Measurements from ENCODE around the gene RRAGA.
A peak's percentile ranks its signal among the peaks of the same experiment; 100 is the strongest.
"Not testable (repeated sequence)": the region's sequence is repeated elsewhere in the genome, so short reads cannot be mapped to it uniquely, and the experiment has no call there.

The RRAGA gene

GRCh38 chr9:19048966-19049916 lies at the start of gene RRAGA:
Gene RRAGA (plus strand): TSS chr9:19049427. CDS start chr9:19049660, 233 bp downstream.
- peak; percentile 98 for DNase-seq (ENCODE audit: low spot score)

DNA sequence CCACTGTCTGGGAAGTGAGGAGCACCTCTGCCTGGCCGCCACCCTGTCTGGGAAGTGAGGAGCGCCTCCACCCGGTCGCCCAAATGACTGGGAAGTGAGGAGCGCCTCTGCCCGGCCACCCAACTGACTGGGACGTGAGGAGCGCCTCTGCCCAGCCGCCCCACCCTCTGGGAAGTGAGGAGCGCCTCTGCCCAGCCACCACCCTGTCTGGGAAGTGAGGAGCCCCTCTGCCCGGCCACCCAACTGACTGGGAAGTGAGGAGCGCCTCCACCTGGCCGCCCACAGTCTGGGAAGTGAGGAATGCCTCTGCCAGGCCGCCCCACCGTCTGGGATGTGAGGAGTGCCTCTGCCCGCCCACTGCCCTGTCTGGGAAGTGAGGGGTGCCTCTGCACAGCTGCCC lies 49.1 kb upstream of the RRAGA start:
- DNase-seq (ENCODE audit: low spot score), result no peak

DNA sequence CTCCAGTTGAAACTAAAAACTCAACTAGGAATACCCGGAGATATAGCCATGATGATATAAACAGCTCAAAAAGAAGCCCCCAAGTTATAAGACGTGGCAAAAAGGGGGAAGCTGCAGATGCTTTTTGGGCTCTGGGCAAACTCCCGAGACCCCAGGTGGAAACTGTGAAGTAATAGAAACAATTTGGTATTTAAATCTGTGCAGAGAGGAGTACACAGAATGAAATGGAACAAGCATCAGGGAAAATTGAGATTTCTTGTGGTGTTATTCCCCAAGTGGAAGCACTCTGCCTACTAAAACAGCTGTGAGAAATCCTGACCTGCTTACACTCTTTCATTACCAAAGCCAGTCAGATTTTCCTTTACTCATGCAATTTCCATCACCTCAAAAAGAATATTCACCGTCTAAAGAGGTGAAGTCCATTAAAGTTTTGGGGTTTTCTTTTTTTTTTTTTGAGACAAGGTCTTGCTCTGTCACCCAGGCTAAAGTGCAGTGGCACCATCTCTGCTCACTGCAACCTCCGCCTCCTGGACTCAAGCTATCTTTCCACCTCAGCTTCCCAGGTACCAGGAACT lies 39.7 kb upstream of the RRAGA start:
- no peak for DNase-seq (ENCODE audit: low spot score)

GRCh38 chr9:19018201-19018600 lies 31.0 kb upstream of the RRAGA start:
- no peak for DNase-seq (ENCODE audit: low spot score)

GRCh38 chr9:19020886-19021455 lies 28.3 kb upstream of the RRAGA start:
- DNase-seq (ENCODE audit: low spot score), result no peak

GRCh38 chr9:19021649-19022048 lies 27.6 kb upstream of the RRAGA start:
- not testable (repeated sequence) for DNase-seq (ENCODE audit: low spot score)

DNA sequence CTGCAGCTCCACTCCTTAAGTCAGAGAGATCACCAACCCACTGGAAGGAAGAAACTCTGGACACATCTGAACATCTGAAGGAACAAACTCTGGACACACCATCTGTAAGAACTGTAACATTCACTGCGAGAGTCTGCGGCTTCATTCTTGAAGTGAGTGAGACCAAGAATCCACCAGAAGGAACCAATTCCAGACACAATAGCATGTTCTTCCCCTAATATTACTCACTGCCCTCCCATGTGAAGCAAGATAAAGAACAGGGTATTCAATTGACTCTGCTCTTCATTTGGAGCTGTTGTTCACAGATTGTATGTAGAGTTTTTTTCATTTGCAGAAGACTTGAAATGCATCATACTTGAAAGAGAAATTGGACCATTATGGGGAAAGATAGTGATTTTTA lies 27.0 kb upstream of the RRAGA start:
- no peak for DNase-seq (ENCODE audit: low spot score)

DNA sequence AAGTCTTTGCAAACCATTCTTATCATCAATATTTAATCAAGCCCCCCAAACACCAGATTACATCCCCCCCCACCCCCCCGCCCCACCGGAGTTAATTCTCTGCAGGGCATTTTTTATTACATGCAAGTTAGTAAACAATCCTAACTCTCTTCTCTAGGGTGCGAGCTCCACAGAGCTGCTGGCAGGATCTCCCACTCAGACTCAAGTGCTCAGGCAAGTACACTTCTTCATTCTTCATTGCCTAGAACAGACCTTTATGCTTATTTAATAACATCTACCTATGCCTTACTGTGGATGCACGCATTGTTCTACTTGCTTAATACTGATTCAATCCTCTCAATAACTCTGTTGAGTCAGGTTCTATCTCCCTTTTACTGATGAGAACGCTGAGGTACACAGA lies 26.1 kb upstream of the RRAGA start:
- no peak for DNase-seq (ENCODE audit: low spot score)

- DNase-seq (ENCODE audit: low spot score), result no peak
These were observed 22.9 kb upstream of the RRAGA start for GRCh38 chr9:19026375-19026774.

DNA sequence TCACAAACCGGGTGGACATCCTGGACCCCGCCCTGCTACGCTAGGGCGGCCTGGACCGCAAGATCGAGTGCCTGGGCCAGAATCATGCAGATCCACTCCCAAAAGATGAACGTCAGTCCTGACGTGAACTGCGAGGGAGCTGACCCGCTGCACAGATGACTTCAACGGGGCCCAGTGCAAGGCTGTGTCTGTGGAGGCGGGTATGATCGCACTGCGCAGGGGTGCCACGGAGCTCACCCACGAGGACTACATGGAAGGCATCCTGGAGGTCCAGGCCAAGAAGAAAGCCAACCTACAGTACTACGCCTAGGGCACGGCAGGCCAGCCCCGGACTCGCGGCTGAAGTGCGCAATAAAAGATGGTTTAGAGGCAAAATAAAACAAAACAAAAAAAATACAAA lies 21.4 kb upstream of the RRAGA start:
- no peak for DNase-seq (ENCODE audit: low spot score)

- DNase-seq (ENCODE audit: low spot score), result peak; percentile 88
These were observed 20.3 kb upstream of the RRAGA start for GRCh38 chr9:19028835-19029451.

- peak; percentile 68 for DNase-seq (ENCODE audit: low spot score)
These were observed 18.3 kb upstream of the RRAGA start for GRCh38 chr9:19030899-19031298.

DNA sequence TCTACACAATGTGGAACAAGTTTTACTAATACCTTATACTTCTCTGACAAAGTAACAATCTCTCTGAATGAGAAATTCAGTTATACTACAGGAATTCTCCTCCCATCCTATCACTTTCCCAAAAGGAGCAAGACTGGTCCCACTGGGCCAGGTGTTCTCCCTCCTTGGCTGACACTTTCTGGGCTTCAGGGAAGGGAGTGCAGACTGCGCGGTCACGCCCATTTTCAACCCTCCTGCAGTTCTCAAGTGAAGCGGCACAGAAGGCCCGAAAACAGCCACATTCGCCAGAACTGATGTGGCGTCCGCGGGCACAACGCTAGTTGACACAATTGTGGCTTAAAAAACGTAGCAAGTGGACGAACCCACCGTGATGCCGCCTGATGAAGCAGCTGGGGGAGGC lies 16.8 kb upstream of the RRAGA start:
- DNase-seq (ENCODE audit: low spot score), result no peak

DNA sequence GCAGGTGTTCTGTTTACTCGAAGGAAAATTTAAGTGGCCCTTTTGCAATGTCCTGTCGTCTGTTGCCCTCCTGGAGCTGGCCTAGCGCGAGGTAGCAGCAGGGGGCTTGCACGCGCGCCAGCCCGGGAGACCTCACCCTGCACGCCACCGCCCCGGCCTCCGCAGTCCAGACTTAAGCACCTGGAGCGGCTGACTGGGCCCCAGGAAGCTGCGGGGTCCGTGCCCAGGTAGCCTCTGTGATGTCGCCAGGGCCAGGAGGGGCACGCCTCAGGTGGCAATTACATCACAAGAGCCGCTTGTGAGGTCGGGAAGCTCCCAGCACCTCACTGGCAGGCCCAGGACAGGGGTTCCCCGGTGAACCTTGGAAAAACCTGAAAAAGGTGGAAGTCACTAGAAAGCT lies 16.2 kb upstream of the RRAGA start, which contains the start of gene SAXO1:
Gene SAXO1 (minus strand): TSS at position 195 of the 400 bp plus-strand sequence. CDS start 301 bp downstream, outside the sequence.
- no peak for DNase-seq (ENCODE audit: low spot score)

DNA sequence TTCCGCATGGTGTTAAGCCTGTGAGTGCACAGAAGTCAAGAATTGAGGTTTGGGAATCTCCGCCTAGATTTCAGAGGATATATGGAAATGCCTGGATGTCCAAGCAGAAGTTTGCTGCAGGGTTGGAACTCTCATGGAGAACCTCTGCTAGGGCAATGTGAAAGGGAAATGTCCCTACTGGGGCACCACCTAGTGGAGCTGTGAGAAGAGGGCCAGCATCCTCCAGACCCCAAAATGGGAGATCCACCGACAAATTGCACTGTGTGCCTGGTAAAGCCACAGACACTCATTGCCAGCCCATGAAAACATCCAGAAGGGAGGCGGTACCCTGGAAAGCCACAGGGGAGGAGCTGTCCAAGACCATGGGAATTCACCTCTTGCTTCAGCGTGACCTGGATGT lies 12.6 kb upstream of the RRAGA start:
- DNase-seq (ENCODE audit: low spot score), result no peak

- peak; percentile 49 for DNase-seq (ENCODE audit: low spot score)
These were observed 850 bp downstream of the RRAGA start for GRCh38 chr9:19049917-19050636.

- no peak for DNase-seq (ENCODE audit: low spot score)
These were observed 1.7 kb downstream of the RRAGA start for GRCh38 chr9:19050637-19051591.

DNA sequence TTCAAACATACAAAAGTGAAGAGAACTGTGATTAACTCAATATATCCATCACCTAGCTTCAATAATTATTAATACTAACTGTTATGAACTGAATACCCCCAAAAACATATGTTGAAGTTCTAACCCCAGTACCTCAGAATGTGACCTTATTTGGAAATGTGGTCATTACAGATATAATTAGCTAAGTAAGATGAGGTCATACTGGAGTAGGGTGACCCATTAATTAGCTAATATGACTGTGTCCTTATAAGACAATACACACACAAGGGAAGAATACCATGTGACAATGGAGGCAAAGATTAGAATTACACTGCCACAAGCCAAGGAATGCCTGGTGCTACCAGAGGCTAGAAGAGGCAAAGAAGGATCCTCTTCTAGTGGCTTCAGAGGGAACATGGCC lies 7.8 kb downstream of the RRAGA start:
- DNase-seq (ENCODE audit: low spot score), result no peak

DNA sequence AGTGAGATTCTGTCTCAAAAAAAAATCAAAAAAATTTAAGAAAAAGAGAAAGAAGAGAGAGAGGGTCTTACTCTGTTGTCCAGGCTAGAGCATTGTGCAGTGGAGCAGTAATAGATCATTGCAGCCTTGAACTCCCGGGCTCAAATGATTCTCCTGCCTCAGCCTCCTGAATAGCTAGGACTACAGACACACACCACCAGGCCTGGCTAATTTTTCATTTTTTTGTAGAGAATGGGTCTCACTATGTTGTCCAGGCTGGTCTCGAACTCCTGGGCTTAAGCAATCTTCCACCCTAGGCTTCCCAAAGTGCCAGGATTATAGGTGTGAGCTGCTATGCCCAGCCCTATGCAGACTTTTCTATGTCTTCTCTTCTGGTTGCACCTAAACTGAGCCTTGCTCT lies 25.0 kb downstream of the RRAGA start:
- no peak for DNase-seq (ENCODE audit: low spot score)

- no peak for DNase-seq (ENCODE audit: low spot score)
These were observed 25.6 kb downstream of the RRAGA start for GRCh38 chr9:19074836-19075235.

- peak; percentile 11 for DNase-seq (ENCODE audit: low spot score)
These were observed 36.1 kb downstream of the RRAGA start for GRCh38 chr9:19085295-19085694.

All from AG20443 (cell line).